HCT116 (cell line): ENCODE measurements around the gene C16orf74.

Source experiments
- CEBPB ChIP-seq: IDR thresholded peaks from 2 replicates; pipeline ENCODE4 v1.6.1; 2012; ENCODE audit warnings: low read depth
- EZH2 ChIP-seq: fragments of 200-600 bp; sonication (generic); IDR thresholded peaks from 2 replicates; pipeline ENCODE4 v1.6.1; 2017; ENCODE audit warnings: antibody characterized with exemption, mixed run types
- EZH2phosphoT487 ChIP-seq: fragments of 200-600 bp; IDR thresholded peaks from 2 replicates; pipeline ENCODE4 v1.6.1; 2018; ENCODE audit warnings: antibody characterized with exemption, borderline replicate concordance
- JUND ChIP-seq: IDR thresholded peaks from 2 replicates; pipeline ENCODE4 v1.6.1; 2012
- POLR2A ChIP-seq: IDR thresholded peaks from 2 replicates; pipeline ENCODE4 v1.7.0; 2011; ENCODE audit warnings: borderline replicate concordance; ENCODE audit not compliant: insufficient read depth, insufficient read length; ENCODE audit errors: extremely low read depth
- TF ChIP-seq, protein P1 (sequence below), 3 experiments: fragments of 200-600 bp in 1 of 3; sonication (generic) in 1 of 3; IDR thresholded peaks in 2 of 3; conservative IDR thresholded peaks in 1 of 3; 2 replicates each; pipeline ENCODE4 v1.5.1; 2012 to 2017; ENCODE audit warnings: low read depth in 2 of 3, low read length in 2 of 3, antibody characterized with exemption in 1 of 3, borderline replicate concordance in 1 of 3, control low read depth in 1 of 3, mild to moderate bottlenecking in 1 of 3, mixed read lengths in 1 of 3, mixed run types in 1 of 3, moderate library complexity in 1 of 3; ENCODE audit not compliant: insufficient read depth in 1 of 3

- TF ChIP-seq, protein P1, sequence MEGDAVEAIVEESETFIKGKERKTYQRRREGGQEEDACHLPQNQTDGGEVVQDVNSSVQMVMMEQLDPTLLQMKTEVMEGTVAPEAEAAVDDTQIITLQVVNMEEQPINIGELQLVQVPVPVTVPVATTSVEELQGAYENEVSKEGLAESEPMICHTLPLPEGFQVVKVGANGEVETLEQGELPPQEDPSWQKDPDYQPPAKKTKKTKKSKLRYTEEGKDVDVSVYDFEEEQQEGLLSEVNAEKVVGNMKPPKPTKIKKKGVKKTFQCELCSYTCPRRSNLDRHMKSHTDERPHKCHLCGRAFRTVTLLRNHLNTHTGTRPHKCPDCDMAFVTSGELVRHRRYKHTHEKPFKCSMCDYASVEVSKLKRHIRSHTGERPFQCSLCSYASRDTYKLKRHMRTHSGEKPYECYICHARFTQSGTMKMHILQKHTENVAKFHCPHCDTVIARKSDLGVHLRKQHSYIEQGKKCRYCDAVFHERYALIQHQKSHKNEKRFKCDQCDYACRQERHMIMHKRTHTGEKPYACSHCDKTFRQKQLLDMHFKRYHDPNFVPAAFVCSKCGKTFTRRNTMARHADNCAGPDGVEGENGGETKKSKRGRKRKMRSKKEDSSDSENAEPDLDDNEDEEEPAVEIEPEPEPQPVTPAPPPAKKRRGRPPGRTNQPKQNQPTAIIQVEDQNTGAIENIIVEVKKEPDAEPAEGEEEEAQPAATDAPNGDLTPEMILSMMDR (IDR thresholded peaks at IDR 0.05 in 2 of 3, conservative IDR thresholded peaks at IDR 0.05 in 1 of 3; ENCODE audit: borderline replicate concordance in 1 of 3, insufficient read depth in 1 of 3, low read depth in 2 of 3, low read length in 2 of 3), result no peak
- TF ChIP-seq EZH2, result no peak
- no peak for TF ChIP-seq EZH2phosphoT487
- TF ChIP-seq CEBPB, result no peak
- no peak for TF ChIP-seq JUND
- TF ChIP-seq POLR2A, result no peak
Measured at GRCh38 chr16:85677383-85677967, 73.4 kb downstream of the C16orf74 start.
